22Rv1 (cell line): ENCODE measurements around the gene TTC12.

ENCODE experiments used
- ZFX ChIP-seq: fragments of 450-650 bp; IDR thresholded peaks from 2 replicates; pipeline ENCODE4 v1.6.1; 2017; ENCODE audit warnings: antibody characterized with exemption, borderline replicate concordance
- TF ChIP-seq, protein P1 (sequence below): fragments of 450-650 bp; IDR thresholded peaks from 2 replicates; pipeline ENCODE4 v1.5.1; 2017; ENCODE audit warnings: mild to moderate bottlenecking

GRCh38 chr11:113305440-113306336 is 8.7 kb upstream of the TTC12 start:
- TF ChIP-seq, protein P1, sequence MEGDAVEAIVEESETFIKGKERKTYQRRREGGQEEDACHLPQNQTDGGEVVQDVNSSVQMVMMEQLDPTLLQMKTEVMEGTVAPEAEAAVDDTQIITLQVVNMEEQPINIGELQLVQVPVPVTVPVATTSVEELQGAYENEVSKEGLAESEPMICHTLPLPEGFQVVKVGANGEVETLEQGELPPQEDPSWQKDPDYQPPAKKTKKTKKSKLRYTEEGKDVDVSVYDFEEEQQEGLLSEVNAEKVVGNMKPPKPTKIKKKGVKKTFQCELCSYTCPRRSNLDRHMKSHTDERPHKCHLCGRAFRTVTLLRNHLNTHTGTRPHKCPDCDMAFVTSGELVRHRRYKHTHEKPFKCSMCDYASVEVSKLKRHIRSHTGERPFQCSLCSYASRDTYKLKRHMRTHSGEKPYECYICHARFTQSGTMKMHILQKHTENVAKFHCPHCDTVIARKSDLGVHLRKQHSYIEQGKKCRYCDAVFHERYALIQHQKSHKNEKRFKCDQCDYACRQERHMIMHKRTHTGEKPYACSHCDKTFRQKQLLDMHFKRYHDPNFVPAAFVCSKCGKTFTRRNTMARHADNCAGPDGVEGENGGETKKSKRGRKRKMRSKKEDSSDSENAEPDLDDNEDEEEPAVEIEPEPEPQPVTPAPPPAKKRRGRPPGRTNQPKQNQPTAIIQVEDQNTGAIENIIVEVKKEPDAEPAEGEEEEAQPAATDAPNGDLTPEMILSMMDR = peak; percentile 94
- no peak for TF ChIP-seq ZFX
